IPS-18c (cell line): ENCODE measurements around the gene GJA10.

ENCODE experiments used
- H3K4me3 ChIP-seq: 2 replicates; pipeline ENCODE4 v1.7.0; 2013; ENCODE audit warnings: low read depth, mild to moderate bottlenecking, low read length, moderate library complexity; ENCODE audit not compliant: insufficient read depth
- H3K9me3 ChIP-seq: one replicate; pipeline ENCODE4 v1.6.1; 2013; ENCODE audit warnings: mild to moderate bottlenecking, low read length, moderate library complexity; ENCODE audit not compliant: control insufficient read depth, insufficient read depth

GJA10 gene

GRCh38 chr6:89939144-89939543 is 44.9 kb downstream of the GJA10 start:
- no peaks in the 10 kb centered on the region for H3K9me3 ChIP-seq
- H3K4me3 ChIP-seq = no peak overlapping the region

- Histone ChIP-seq H3K4me3 (no peak overlapping the region), H3K9me3 (no peaks in the 10 kb centered on the region)
Measured at GRCh38 chr6:89940225-89941027, 46.2 kb downstream of the GJA10 start.

GRCh38 chr6:89941031-89941762 is 46.9 kb downstream of the GJA10 start:
- Histone ChIP-seq H3K4me3 (no peak overlapping the region), H3K9me3 (no peaks in the 10 kb centered on the region)

DNA sequence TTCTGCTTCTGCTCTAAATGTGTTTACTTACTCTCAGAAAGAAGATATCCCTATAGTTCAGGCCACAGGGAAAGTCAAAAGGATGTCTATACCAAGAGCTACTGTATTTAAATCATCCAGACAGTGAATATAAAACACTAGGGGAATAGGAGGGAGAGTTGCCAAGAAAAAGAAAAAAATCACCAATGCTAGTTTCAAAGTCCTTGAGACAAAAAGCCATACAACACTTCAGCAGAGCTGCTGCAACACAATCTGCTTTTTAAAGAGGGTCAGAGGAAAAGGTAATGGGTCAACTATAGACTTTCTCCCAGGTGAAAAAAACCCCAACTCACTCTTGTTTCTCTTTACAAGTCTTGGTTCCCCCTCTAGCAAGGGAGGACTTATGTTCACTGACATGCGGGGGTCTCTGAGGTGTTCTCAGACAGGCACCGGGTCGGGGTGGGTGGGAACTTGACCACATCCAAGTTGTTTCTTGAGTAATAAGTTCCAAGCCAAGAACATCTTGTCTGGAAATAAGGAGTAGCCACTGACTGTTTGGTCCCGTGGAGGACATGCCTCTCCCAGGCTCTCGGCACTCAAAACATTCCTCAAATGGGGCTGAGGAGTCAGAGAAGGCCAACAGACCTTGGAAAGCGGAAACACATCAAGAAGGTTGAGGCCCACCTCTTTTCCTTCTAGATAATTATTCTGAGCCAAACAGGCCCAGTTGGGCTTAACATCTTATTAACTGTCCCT is 47.7 kb downstream of the GJA10 start:
- H3K9me3 ChIP-seq = no peaks in the 10 kb centered on the region
- H3K4me3 ChIP-seq = no peak overlapping the region

DNA sequence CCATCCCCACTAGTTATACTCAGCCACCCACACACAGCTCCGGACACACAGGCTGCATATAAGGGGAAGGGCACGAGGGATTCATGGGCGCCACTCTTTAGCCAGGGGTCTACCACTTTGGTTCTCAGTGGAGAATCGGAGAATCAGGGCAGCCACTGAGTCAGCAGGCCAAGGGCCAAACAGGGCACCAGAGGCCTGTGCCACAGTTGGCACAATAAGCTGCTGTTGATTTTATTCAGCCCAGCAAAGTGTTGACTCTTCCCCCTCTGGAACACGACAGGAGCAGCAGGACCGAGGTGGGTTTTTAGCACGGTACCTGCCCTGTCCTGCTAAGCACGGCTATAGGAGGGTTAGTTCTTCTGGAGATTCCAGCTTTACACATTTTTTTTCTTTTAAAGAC is 48.3 kb downstream of the GJA10 start:
- H3K9me3 ChIP-seq = no peaks in the 10 kb centered on the region
- H3K4me3 ChIP-seq = no peak overlapping the region

DNA sequence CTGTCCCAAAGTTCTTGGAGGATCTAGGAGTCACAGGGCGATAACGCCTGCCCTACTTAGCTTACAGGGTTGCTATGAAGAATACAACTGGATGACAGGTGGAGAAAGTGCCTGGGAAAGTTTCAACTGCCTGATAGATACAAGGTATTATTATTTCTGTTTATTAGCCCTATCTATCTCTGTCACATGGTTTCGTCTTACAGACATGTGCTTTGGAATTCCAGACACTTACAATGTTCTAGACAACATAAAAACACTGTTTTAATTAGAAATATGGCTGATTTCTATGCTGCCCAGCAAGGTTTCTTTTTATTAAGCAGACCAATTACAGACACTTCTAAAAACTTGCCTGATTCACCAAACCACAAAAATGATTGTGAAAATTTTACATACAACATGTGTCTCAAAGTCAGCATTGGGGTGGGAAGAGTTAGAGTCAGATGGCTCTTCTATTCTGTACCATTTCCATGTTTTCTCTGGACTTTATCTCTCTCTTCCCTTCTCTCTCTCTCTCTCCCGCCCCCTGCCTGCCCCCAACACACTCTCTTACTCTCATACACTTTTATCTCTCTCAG is 50.0 kb downstream of the GJA10 start:
- Histone ChIP-seq H3K4me3 (no peak overlapping the region), H3K9me3 (no peaks in the 10 kb centered on the region)

DNA sequence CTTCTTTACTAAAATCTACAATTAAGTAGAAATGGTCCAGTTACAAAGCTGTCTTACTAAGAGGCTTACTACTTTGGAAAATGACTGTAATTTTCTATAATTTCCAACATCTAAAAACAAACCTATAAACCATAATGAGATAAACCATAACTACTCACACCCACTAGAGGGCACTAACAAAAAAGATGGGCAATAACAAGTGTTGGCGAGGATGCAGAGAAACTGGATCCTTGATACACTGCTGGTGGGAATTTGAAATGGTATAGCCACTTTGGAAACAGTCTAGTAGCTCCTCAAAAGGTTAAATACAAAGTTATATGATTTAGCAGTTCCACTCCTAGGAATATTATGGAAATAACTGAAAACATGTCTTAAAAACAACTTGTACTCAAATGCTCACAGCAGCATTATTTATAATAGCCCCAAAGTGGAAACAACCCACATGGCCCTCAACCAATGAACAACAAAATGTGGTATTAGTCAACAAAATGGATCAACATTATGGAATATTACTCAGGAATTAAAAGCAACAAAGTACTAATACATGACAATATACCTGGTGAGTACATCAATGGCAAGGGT is 50.6 kb downstream of the GJA10 start:
- Histone ChIP-seq H3K9me3 (no peaks in the 10 kb centered on the region), H3K4me3 (no peak overlapping the region)
